IMR-90 (cell line): ENCODE results near the gene UGT1A4. TPM values are rescaled to one million over a fixed set of nuclear protein-coding genes. Genes with fewer than 3 reads are reported as not detected.

ENCODE experiments used
- ATAC-seq: fragments of 200-7000 bp; cut with Tn5 transposase; 2 replicates; pipeline ENCODE4 v1.9.1; 2020; ENCODE audit warnings: low read depth, mild to moderate bottlenecking, moderate library complexity
- BruUV-seq: library from RNA; stranded (reverse); fragments of 400-500 nt; replicated peaks from 2 replicates; lab custom pipeline; 2021; lab: Mats Ljungman, UMichigan
- CTCF ChIA-PET: fragments of 300-600 bp; formaldehyde crosslinking; extraction: SDS; loops from one replicate; lab custom pipeline; 2021; ENCODE audit warnings: antibody characterized with exemption; lab: Yijun Ruan, JAX
- POLR2A ChIA-PET: fragments of 300-600 bp; sonication (Branson Sonifier 250); formaldehyde crosslinking; loops from one replicate; lab custom pipeline; 2022; ENCODE audit warnings: antibody characterized with exemption; ENCODE audit not compliant: unreplicated experiment; lab: Charles Lee
- DNase-seq: peaks from one replicate; pipeline ENCODE4 v3.0.0; 2013
- H2AFZ ChIP-seq: replicated peaks from 2 replicates; pipeline ENCODE3; 2013; ENCODE audit warnings: low read length, mild to moderate bottlenecking; ENCODE audit not compliant: poor library complexity
- H2AK5ac ChIP-seq: 2 replicates; pipeline ENCODE4 v1.6.1; 2013; ENCODE audit warnings: low read depth, low read length, inconsistent platforms
- H2AK9ac ChIP-seq: replicated peaks from 2 replicates; pipeline ENCODE3; 2013; ENCODE audit warnings: mild to moderate bottlenecking, low read depth, low read length, moderate library complexity; ENCODE audit not compliant: poor library complexity
- H2BK120ac ChIP-seq: 2 replicates; pipeline ENCODE4 v1.6.1; 2013; ENCODE audit warnings: low read depth, low read length, inconsistent platforms
- H2BK15ac ChIP-seq: 3 replicates; pipeline ENCODE4 v1.6.1; 2013; ENCODE audit warnings: low read depth, low read length, inconsistent platforms
- H2BK20ac ChIP-seq: 2 replicates; pipeline ENCODE4 v1.6.1; 2013; ENCODE audit warnings: low read depth, mild to moderate bottlenecking, inconsistent platforms, low read length, moderate library complexity
- H2BK5ac ChIP-seq: 2 replicates; pipeline ENCODE4 v1.6.1; 2013; ENCODE audit warnings: mild to moderate bottlenecking, low read depth, low read length, inconsistent platforms; ENCODE audit not compliant: poor library complexity, severe bottlenecking
- H3K14ac ChIP-seq: replicated peaks from 2 replicates; pipeline ENCODE4 v1.6.1; 2013; ENCODE audit warnings: low read depth, low read length, inconsistent platforms
- H3K18ac ChIP-seq: 2 replicates; pipeline ENCODE4 v1.6.1; 2013; ENCODE audit warnings: low read depth, low read length, control low read depth
- H3K23ac ChIP-seq: 2 replicates; pipeline ENCODE4 v1.6.1; 2013; ENCODE audit warnings: low read depth, low read length, inconsistent platforms
- H3K27ac ChIP-seq: 2 replicates; pipeline ENCODE4 v1.5.1; 2013; ENCODE audit warnings: mild to moderate bottlenecking, control low read depth, low read length; ENCODE audit not compliant: insufficient read depth
- H3K27me3 ChIP-seq: 2 replicates; pipeline ENCODE4 v1.6.1; 2013; ENCODE audit warnings: low read length; ENCODE audit not compliant: control insufficient read depth, insufficient read depth
- H3K36me3 ChIP-seq: 2 replicates; pipeline ENCODE4 v1.6.1; 2013; ENCODE audit warnings: low read length, mixed read lengths; ENCODE audit not compliant: control insufficient read depth, insufficient read depth
- H3K4ac ChIP-seq: 2 replicates; pipeline ENCODE4 v1.6.1; 2013; ENCODE audit warnings: low read depth, low read length, inconsistent platforms
- H3K4me1 ChIP-seq: 2 replicates; pipeline ENCODE4 v1.6.1; 2013; ENCODE audit warnings: low read length, mixed read lengths; ENCODE audit not compliant: control insufficient read depth, insufficient read depth
- H3K4me2 ChIP-seq: 2 replicates; pipeline ENCODE4 v1.6.1; 2013; ENCODE audit warnings: low read depth, mild to moderate bottlenecking, control low read depth, low read length, moderate library complexity
- H3K4me3 ChIP-seq: 2 replicates; pipeline ENCODE4 v1.5.1; 2013; ENCODE audit warnings: low read depth, mild to moderate bottlenecking, control low read depth, low read length, moderate library complexity; ENCODE audit not compliant: insufficient read depth
- H3K56ac ChIP-seq: 2 replicates; pipeline ENCODE4 v1.6.1; 2013; ENCODE audit warnings: low read length, inconsistent platforms; ENCODE audit not compliant: insufficient read depth; ENCODE audit errors: extremely low read depth
- H3K79me1 ChIP-seq, 2 experiments: 2 replicates each; pipeline ENCODE4 v1.6.1; 2013; ENCODE audit warnings: low read length in 2 of 2, inconsistent platforms in 1 of 2, low read depth in 1 of 2
- H3K9ac ChIP-seq: 2 replicates; pipeline ENCODE4 v1.6.1; 2013; ENCODE audit warnings: low read depth, low read length, control low read depth
- H3K9me1 ChIP-seq: 2 replicates; pipeline ENCODE4 v1.6.1; 2013; ENCODE audit warnings: low read length, inconsistent platforms; ENCODE audit not compliant: insufficient read depth
- H3K9me3 ChIP-seq: 2 replicates; pipeline ENCODE4 v1.6.1; 2013; ENCODE audit warnings: low read length; ENCODE audit not compliant: control insufficient read depth, insufficient read depth
- H4K20me1 ChIP-seq: 2 replicates; pipeline ENCODE4 v1.6.1; 2013; ENCODE audit warnings: low read length, inconsistent platforms; ENCODE audit not compliant: insufficient read depth
- H4K5ac ChIP-seq: 2 replicates; pipeline ENCODE4 v1.6.1; 2013; ENCODE audit warnings: mild to moderate bottlenecking, low read depth, low read length, control low read depth
- H4K8ac ChIP-seq, 2 experiments: 2 replicates each; pipeline ENCODE4 v1.6.1; 2013; ENCODE audit warnings: low read depth in 2 of 2, low read length in 2 of 2, control low read depth in 1 of 2, inconsistent platforms in 1 of 2
- H4K91ac ChIP-seq: 2 replicates; pipeline ENCODE4 v1.6.1; 2013; ENCODE audit warnings: low read depth, low read length, inconsistent platforms; ENCODE audit not compliant: insufficient read depth
- BHLHE40 ChIP-seq: fragments of 150-350 bp; IDR thresholded peaks from 2 replicates; pipeline ENCODE4 v1.6.1; 2016; ENCODE audit warnings: mild to moderate bottlenecking, low read depth, low read length
- CHD1 ChIP-seq: IDR thresholded peaks from 2 replicates; pipeline ENCODE4 v1.6.1; 2012; ENCODE audit warnings: low read depth, low read length, improper control_type of control experiment
- MAFK ChIP-seq: IDR thresholded peaks from 2 replicates; pipeline ENCODE4 v1.6.1; 2012; ENCODE audit warnings: low read depth, low read length, improper control_type of control experiment
- NFE2L2 ChIP-seq: fragments of 150-350 bp; IDR thresholded peaks from 2 replicates; pipeline ENCODE4 v1.6.1; 2016; ENCODE audit warnings: low read depth, mild to moderate bottlenecking, low read length
- POLR2A ChIP-seq: IDR thresholded peaks from 2 replicates; pipeline ENCODE4 v1.6.1; 2012; ENCODE audit warnings: mild to moderate bottlenecking, low read depth, low read length
- RAD21 ChIP-seq: IDR thresholded peaks from 2 replicates; pipeline ENCODE4 v1.6.1; 2012; ENCODE audit warnings: low read length, improper control_type of control experiment
- RCOR1 ChIP-seq: IDR thresholded peaks from 2 replicates; pipeline ENCODE4 v1.6.1; 2012; ENCODE audit warnings: mild to moderate bottlenecking, low read length, improper control_type of control experiment; ENCODE audit not compliant: insufficient replicate concordance
- RFX5 ChIP-seq: IDR thresholded peaks from 2 replicates; pipeline ENCODE4 v1.8.0; 2012; ENCODE audit warnings: low read depth, mild to moderate bottlenecking, low read length, moderate library complexity
- USF2 ChIP-seq: fragments of 150-350 bp; IDR thresholded peaks from 2 replicates; pipeline ENCODE4 v1.6.1; 2017; ENCODE audit warnings: mild to moderate bottlenecking, antibody characterized with exemption, low read length, low read depth
- WGBS, 2 experiments: methylation state at CpG; one replicate each; pipeline versions ENCODE4 v1.1.5 to v1.1.7; 2013; ENCODE audit warnings: missing lambda C conversion rate in 2 of 2; ENCODE audit not compliant: insufficient read length in 1 of 2; ENCODE audit errors: extremely low coverage in 2 of 2; 5-methylcytosine and 5-hydroxymethylcytosine counted together
- dilution Hi-C: fragments of 300-500 bp; cut with HindIII; formaldehyde crosslinking; loops from one replicate; pipeline ENCODE4 v1.14.3; 2018; ENCODE audit warnings: low sequenced_read_pairs; ENCODE audit not compliant: unreplicated experiment
- in situ Hi-C: fragments of 300-500 bp; cut with MboI; formaldehyde crosslinking; loops from 3 replicates; pipeline ENCODE4 v1.14.3; 2019; ENCODE audit warnings: low sequenced_read_pairs, inconsistent platforms, mixed read lengths
- intact Hi-C: fragments of 100-400 bp; cut with micrococcal nuclease; formaldehyde crosslinking; loops from 2 replicates; pipeline ENCODE4 v1.10.0; 2022
- polyA plus RNA-seq, 3 experiments: library from polyadenylated mRNA; depleted of rRNA; stranded (reverse); fragments of >200 nt; gene quantifications; 2 replicates each; pipeline ENCODE4 v1.2.3, GENCODE V29; 2012; ENCODE audit warnings: low replicate concordance in 1 of 3
- total RNA-seq: library from RNA; depleted of rRNA; stranded (reverse); fragments of >200 nt; gene quantifications from 2 replicates; pipeline ENCODE4 v1.2.3, GENCODE V29; 2012
- TF ChIP-seq, protein P1 (sequence below): conservative IDR thresholded peaks from 2 replicates; pipeline ENCODE4 v1.5.1; 2012; ENCODE audit warnings: mild to moderate bottlenecking, low read depth, low read length, improper control_type of control experiment

UGT1A4 gene
- total and polyA plus RNA-seq, 2 of the 4 experiments (the other 2 are of a cell fraction) = not detected

- POLR2A ChIA-PET = no interaction called here
- WGBS, 2 experiments = no CpG with 5 or more reads among the region's 16 CpGs
Observed at GRCh38 chr2:233772153-233772552, 53.6 kb downstream of the UGT1A4 start.

More at GRCh38 chr2:233772153-233772552, 53.6 kb downstream of the UGT1A4 start:
- Histone ChIP-seq H4K91ac (no peak overlapping the region), H3K27ac (no peak overlapping the region), H2BK15ac (no peak overlapping the region), H3K36me3 (no peaks in the 10 kb centered on the region), H3K4me2 (no peak overlapping the region), H3K79me1 (no peaks in the 10 kb centered on the region), H2AK9ac (no peak overlapping the region), H4K8ac (no peak overlapping the region), H3K23ac (no peak overlapping the region), H3K14ac (no peak overlapping the region), H3K18ac (no peak overlapping the region), H2BK5ac (no peak overlapping the region), H3K27me3 (no peaks in the 10 kb centered on the region), H4K5ac (no peak overlapping the region), H2BK20ac (no peak overlapping the region), H3K9me1 (no peaks in the 10 kb centered on the region), H3K9ac (no peak overlapping the region), H2AFZ (no peak overlapping the region), H2AK5ac (no peak overlapping the region), H3K9me3 (peaks cover 3% of the 10 kb centered on the region; the same call in 1 of the 2 replicates), H3K4me3 (no peak overlapping the region), H4K20me1 (no peaks in the 10 kb centered on the region), H3K56ac (no peak overlapping the region), H3K4me1 (no peaks in the 10 kb centered on the region), H2BK120ac (no peak overlapping the region), H3K4ac (no peak overlapping the region)
- DNase-seq (no peak), ATAC-seq (no peak)
- in situ Hi-C loops (no loop called here), dilution Hi-C loops (no loop called here), intact Hi-C loops (no loop called here)
- CTCF ChIA-PET = no interaction called here
- no TSS peak for BruUV-seq
- TF ChIP-seq RFX5 (no peak), MAFK (no peak), RAD21 (no peak), NFE2L2 (no peak), RCOR1 (no peak), USF2 (no peak), POLR2A (no peak), CHD1 (no peak), BHLHE40 (no peak)
- TF ChIP-seq, protein P1, sequence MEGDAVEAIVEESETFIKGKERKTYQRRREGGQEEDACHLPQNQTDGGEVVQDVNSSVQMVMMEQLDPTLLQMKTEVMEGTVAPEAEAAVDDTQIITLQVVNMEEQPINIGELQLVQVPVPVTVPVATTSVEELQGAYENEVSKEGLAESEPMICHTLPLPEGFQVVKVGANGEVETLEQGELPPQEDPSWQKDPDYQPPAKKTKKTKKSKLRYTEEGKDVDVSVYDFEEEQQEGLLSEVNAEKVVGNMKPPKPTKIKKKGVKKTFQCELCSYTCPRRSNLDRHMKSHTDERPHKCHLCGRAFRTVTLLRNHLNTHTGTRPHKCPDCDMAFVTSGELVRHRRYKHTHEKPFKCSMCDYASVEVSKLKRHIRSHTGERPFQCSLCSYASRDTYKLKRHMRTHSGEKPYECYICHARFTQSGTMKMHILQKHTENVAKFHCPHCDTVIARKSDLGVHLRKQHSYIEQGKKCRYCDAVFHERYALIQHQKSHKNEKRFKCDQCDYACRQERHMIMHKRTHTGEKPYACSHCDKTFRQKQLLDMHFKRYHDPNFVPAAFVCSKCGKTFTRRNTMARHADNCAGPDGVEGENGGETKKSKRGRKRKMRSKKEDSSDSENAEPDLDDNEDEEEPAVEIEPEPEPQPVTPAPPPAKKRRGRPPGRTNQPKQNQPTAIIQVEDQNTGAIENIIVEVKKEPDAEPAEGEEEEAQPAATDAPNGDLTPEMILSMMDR = no peak
